GM23338 (cell line): ENCODE data around the gene SCCPDH.

ENCODE experiments used
- CREB1 ChIP-seq: fragments of 250-450 bp; sonication (Bioruptor Pico); IDR thresholded peaks from 2 replicates; pipeline ENCODE4 v1.5.0; 2020; ENCODE audit warnings: low read depth, mild to moderate bottlenecking, moderate library complexity
- CTCF ChIP-seq, 2 experiments: fragments of 200-600 bp in 1 of 2; sonication (generic) in 1 of 2; conservative IDR thresholded peaks; 2 replicates each; pipeline versions ENCODE4 v1.5.1 to v1.6.1; 2016 to 2017; ENCODE audit warnings: antibody characterized with exemption in 2 of 2, low read depth in 2 of 2, mild to moderate bottlenecking in 2 of 2, moderate library complexity in 1 of 2
- ETS1 ChIP-seq: IDR thresholded peaks from 2 replicates; pipeline ENCODE4 v1.6.1; 2016; ENCODE audit warnings: antibody characterized with exemption
- EZH2 ChIP-seq: fragments of 200-600 bp; sonication (generic); IDR thresholded peaks from one replicate; pipeline ENCODE4 v1.8.0; 2017; ENCODE audit warnings: antibody characterized with exemption, mild to moderate bottlenecking, low read depth; ENCODE audit not compliant: unreplicated experiment
- EZH2phosphoT487 ChIP-seq: fragments of 200-600 bp; sonication (generic); IDR thresholded peaks from one replicate; pipeline ENCODE4 v1.8.1; 2018; ENCODE audit warnings: antibody characterized with exemption; ENCODE audit not compliant: unreplicated experiment
- JUNB ChIP-seq: IDR thresholded peaks from one replicate; pipeline ENCODE4 v1.6.1; 2016; ENCODE audit warnings: antibody characterized with exemption; ENCODE audit not compliant: unreplicated experiment
- NANOG ChIP-seq: IDR thresholded peaks from 2 replicates; pipeline ENCODE4 v1.6.1; 2016; ENCODE audit warnings: antibody characterized with exemption, borderline replicate concordance
- POLR2AphosphoS5 ChIP-seq: IDR thresholded peaks from 2 replicates; pipeline ENCODE4 v1.6.1; 2016; ENCODE audit warnings: antibody characterized with exemption, low read depth
- REST ChIP-seq: IDR thresholded peaks from one replicate; pipeline ENCODE4 v1.6.1; 2018; ENCODE audit warnings: antibody characterized with exemption; ENCODE audit not compliant: unreplicated experiment
- STAT1 ChIP-seq: IDR thresholded peaks from one replicate; pipeline ENCODE4 v1.6.1; 2016; ENCODE audit warnings: antibody characterized with exemption; ENCODE audit not compliant: unreplicated experiment
- ZNF114 ChIP-seq: fragments of 250-450 bp; sonication (Bioruptor Pico); IDR thresholded peaks from 2 replicates; pipeline ENCODE4 v1.5.0; 2020; ENCODE audit warnings: mild to moderate bottlenecking, moderate library complexity
- ZNF331 ChIP-seq: fragments of 250-450 bp; sonication (Bioruptor Pico); IDR thresholded peaks from 2 replicates; pipeline ENCODE4 v1.5.0; 2020; ENCODE audit warnings: low read depth, mild to moderate bottlenecking, moderate library complexity
- ZNF462 ChIP-seq: fragments of 250-450 bp; sonication (Bioruptor Pico); IDR thresholded peaks from 2 replicates; pipeline ENCODE4 v1.5.0; 2020; ENCODE audit warnings: mild to moderate bottlenecking, moderate library complexity

GRCh38 chr1:246690100-246690499 is 34.1 kb upstream of the SCCPDH start:
- TF ChIP-seq CTCF (conservative IDR thresholded peaks at IDR 0.05; ENCODE audit: low read depth in 2 of 2) (no peak), POLR2AphosphoS5 (no peak), EZH2 (no peak), REST (no peak), ZNF462 (CRISPR knock-in tag) (no peak), CREB1 (CRISPR knock-in tag) (no peak), STAT1 (no peak), NANOG (no peak), ETS1 (no peak), JUNB (no peak), EZH2phosphoT487 (no peak), ZNF114 (CRISPR knock-in tag) (no peak), ZNF331 (no peak)
